D721Med (cell line): Measurements from ENCODE around the gene EXOSC7.
"Not testable (repeated sequence)": the region's sequence is repeated elsewhere in the genome, so short reads cannot be mapped to it uniquely, and the experiment has no call there.

Source experiments
- DNase-seq: peaks from one replicate; pipeline ENCODE4 v3.0.0; 2011; ENCODE audit warnings: low spot score; ENCODE audit not compliant: insufficient read length
- FAIRE-seq: peaks from 2 replicates; lab custom pipeline; 2011; peaks lifted over from hg19 to GRCh38; lab: Jason Lieb, UNC
- CTCF ChIP-seq: IDR thresholded peaks from 2 replicates; pipeline ENCODE4 v1.5.1; 2012; ENCODE audit warnings: mild to moderate bottlenecking, control low read depth; ENCODE audit not compliant: insufficient read depth; ENCODE audit errors: missing control alignments

EXOSC7 gene

GRCh38 chr3:44984335-44984734 lies 8.3 kb downstream of the EXOSC7 start:
- DNase-seq (no peak), FAIRE-seq (no peak)
- no peak for TF ChIP-seq CTCF

DNA sequence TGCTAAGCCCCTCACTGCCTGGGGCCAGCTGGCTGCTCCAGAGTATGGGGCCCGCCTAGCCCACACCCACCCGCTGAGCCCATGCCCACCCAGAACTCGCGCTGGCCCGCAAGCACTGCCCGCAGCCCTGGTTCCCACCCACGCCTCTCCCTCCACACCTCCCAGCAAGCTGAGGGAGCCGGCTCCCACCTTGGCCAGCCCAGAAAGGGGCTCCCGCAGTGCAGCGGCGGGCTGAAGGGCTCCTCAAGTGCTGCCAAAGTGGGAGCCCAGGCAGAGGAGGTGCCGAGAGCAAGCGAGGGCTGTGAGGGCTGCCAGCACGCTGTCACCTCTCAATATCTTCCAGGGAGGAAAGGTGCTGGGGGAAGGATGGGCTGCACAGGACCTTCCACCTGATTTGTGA lies 10.3 kb downstream of the EXOSC7 start:
- not testable (repeated sequence) for FAIRE-seq

DNA sequence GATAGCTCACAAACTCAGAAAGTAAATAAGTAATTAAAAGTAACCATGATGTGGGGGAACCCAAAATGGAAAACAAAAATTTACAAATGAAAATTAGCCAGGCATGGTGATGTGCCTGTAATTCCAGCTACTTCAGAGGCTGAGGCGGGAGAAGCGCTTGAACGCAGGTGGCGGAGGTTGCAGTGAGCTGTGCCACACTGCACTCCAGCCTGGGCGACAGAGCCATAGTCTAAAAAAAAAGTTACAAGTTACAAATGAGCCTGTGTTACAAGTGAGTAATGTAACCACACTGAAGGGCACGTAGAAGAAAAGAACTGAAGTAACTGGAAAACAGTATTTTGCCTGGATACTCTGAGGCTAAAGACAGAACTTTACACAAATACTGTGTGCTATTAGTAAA lies 11.3 kb downstream of the EXOSC7 start:
- FAIRE-seq (no peak), DNase-seq (no peak)
- TF ChIP-seq CTCF: no peak

More for the DNA sequence above, 10.3 kb downstream of the EXOSC7 start:
- DNase-seq: not testable (repeated sequence)

GRCh38 chr3:44988073-44988472 lies 12.0 kb downstream of the EXOSC7 start:
- FAIRE-seq (no peak), DNase-seq (no peak)
- no peak for TF ChIP-seq CTCF

DNA sequence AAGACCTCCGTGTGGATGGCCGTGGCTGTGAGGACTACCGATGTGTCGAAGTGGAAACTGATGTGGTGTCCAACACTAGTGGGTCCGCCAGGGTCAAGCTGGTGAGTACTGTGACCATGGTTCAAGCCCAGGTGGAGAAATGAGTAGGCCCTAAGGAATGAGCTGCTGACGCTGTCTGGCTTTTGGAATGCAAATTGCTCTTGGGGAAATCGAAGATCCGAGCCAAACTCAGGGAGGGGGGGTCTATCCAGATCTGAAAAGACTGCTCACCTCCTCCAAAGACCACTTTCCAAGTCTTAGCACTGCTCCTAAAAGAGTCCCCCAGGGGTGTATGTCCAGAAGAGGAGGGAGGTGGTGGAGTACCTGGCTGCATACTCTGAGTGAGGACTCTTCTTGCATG lies 13.1 kb downstream of the EXOSC7 start:
- no peak for TF ChIP-seq CTCF
- no peak for FAIRE-seq
- no peak for DNase-seq

GRCh38 chr3:44989636-44990373 lies 13.8 kb downstream of the EXOSC7 start:
- no peak for DNase-seq
- TF ChIP-seq CTCF: no peak
- FAIRE-seq: no peak

GRCh38 chr3:44991326-44991725 lies 15.3 kb downstream of the EXOSC7 start:
- FAIRE-seq (no peak), DNase-seq (no peak)
- TF ChIP-seq CTCF: no peak
